Measurements from ENCODE around the gene FAM131B.

The FAM131B gene

DNA sequence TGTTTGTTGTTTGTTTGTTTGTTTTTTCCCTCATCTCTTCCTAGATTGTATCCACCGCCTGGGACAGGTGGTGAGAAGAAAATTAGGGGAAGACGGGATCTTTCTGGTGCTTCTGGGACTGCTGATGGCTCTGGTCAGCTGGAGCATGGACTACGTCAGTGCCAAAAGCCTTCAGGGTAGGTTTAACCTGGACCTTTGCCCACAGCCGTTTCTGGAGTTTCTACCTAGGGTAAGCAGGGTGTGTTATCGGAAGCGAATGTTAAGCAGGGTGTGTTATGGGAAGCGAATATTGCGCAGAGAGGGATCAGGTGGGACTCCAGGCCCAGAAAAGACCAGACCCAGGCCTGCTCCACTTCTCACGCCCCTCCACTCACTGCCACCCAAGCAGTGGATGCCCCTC is 41.9 kb downstream of the FAM131B start:
- no peak for FAIRE-seq

DNA sequence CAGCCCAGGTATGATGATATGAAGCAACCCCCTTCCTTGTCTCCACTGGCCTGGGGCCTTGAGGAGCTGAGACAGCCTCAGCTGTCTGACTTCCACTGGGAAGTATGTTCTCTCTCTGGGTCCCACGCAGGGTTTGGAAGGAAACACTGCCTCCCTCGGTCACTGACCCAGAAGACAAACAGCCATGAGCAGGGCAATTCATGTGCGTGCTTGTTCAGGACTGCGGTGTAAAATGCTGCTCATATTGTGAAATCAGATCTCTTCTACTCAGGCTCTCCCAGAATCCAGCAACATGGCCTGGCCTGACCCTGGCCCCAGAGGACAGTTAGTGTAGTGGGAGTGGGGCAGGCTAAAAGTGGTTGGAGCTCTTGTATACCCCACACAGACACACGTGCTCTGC is 43.9 kb downstream of the FAM131B start:
- FAIRE-seq: no peak

DNA sequence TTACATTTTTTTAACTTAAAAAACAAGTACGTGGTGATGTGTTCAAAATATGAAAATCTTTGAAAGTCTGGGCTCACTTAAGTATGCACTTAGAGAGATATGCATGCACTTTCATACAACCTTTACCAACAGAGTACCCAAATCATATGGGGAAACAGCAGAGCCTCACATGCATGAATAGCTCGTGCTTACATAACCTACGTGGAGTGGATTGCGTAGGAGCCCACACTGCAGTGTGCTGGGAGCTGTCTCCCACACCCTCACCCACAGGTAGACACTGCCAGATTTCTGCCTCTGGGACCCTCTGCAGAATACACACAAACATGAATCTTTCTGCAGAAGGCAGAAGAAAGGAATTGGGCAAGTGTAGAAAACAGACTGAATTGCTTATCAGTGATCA is 46.0 kb downstream of the FAM131B start:
- no peak for FAIRE-seq

DNA sequence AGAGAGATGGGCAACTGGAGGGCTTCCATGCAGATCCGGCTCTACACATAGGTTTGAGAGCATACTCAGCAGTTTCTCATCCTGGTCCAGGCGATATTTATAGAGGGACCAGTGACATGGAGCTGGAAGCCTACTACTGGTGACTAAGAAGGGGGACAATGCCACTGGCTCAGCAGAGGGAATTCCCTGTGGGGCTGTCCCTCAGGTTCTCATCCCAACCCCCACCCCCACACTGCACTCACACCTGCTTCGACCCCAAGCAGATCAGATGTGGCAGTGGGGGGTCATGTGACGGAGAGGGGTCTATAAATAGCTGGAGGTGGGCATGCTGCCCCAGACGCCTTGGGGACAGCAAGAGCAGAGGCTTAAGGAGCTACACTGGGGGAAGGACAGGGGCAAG is 46.7 kb downstream of the FAM131B start, which contains the start of gene CLCN1:
Gene CLCN1, plus strand, starts transcription at position 336 of the 400 bp plus-strand sequence. CDS start 102 bp downstream, outside the sequence.
- no peak for FAIRE-seq

DNA sequence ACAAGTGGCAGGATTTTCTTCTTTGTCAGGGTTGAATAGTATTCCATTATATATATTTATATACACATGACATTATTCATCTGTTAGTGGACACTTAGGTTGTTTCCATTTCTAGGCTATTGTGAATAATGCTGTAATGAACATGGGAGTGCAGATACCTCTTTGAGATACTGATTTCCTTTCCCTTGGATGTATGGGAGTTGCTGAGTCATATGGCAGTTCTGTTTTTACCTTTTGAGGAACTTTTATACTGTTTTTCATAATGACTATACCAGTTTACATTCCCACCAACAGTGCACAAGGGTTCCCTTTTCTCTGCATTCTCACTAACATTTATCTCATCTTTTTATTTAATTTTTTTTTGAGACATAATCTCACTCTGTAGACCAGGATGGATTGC is 48.4 kb downstream of the FAM131B start:
- FAIRE-seq: no peak

DNA sequence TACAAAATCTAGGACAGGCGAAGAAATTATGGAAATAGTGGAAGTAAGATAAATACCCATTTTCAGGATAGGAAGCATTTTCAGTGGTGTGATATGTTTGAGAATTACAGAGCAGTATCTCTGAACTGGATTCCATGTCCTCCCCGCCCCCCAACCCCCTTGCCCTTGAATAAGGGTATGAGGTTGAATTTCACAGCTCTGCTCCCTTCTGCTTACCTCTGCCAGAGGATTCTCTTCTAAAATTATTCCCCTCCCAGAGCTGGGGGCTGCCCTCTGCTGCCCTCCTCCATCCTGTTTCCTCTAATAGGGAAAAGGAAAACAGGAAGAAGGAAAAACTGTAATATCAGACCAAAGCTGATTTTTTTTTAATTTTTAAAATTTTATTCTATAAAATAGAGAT is 53.9 kb downstream of the FAM131B start:
- no peak for FAIRE-seq

DNA sequence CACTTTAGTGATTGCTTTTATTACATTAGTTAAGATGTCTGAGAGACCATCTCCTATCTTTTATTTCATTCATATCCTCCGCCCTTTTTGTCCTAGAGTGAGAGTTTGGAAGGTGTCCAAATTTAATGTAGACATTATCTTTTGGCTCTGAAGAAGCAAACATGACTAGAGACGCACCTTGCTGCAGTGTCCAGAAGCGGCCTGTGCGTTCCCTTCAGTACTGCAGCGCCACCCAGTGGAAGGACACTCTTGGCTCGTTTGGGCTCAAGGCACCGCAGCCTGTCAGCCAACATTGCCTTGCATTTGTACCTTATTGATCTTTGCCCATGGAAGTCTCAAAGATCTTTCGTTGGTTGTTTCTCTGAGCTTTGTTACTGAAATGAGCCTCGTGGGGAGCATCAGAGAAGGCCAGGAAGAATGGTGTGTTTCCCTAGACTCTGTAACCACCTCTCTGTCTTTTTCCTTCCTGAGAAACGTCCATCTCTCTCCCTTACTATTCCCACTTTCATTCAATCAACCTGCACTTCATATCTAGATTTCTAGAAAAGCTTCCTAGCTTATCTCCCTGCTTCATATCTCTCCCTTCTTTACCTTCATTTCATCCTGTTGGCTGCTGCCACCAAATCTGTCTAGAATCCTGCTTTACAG is 57.0 kb downstream of the FAM131B start:
- FAIRE-seq: no peak

DNA sequence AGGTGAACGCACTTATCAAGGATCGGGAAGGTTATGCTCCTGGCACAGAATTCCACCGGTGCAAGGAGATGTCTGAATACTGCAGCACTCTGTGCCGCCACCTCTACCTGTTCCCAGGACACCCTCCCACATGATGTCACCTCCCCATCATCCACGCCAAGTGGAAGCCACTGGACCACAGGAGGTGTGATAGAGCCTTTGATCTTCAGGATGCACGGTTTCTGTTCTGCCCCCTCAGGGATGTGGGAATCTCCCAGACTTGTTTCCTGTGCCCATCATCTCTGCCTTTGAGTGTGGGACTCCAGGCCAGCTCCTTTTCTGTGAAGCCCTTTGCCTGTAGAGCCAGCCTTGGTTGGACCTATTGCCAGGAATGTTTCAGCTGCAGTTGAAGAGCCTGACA is 57.6 kb downstream of the FAM131B start:
- no peak for FAIRE-seq

DNA sequence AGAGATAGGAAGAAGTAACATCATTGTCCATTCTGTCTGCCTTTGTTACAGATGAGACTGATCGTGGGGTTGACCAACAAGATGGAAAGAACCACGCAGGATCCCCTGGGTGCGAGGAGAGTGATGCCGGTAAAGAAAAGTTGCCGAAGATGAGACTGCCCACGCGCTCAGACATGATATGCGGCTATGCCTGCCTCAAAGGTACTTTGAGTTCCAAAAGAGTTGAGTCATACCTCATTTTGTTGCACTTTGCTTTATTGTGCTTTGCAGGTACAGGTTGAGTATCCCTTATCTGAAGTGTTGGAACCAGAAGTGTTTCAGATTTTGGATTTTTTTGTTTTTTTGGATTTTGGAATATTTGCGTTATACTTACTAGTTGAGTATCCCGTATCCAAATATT is 58.8 kb downstream of the FAM131B start:
- no peak for FAIRE-seq
